ENCODE results near the gene GPATCH2. TPM values are rescaled to one million over a fixed set of nuclear protein-coding genes. Genes with fewer than 3 reads are reported as not detected.
A peak's percentile ranks its signal among the peaks of the same experiment; 100 is the strongest.
"Not testable (repeated sequence)": the region's sequence is repeated elsewhere in the genome, so short reads cannot be mapped to it uniquely, and the experiment has no call there.

GPATCH2 gene
- total RNA-seq, 1 experiment from 2014 or later = 12.4 TPM

GRCh38 chr1:217526636-217527035 is 104.3 kb downstream of the GPATCH2 start:
- peak; percentile 75 for DNase-seq (ENCODE audit: low read depth)

GRCh38 chr1:217525773-217526490 is 105.0 kb downstream of the GPATCH2 start:
- peak; percentile 58 for DNase-seq (ENCODE audit: low read depth)

GRCh38 chr1:217524787-217525520 is 105.9 kb downstream of the GPATCH2 start:
- DNase-seq (ENCODE audit: low read depth) = peak; percentile 40

GRCh38 chr1:217523921-217524320 is 107.0 kb downstream of the GPATCH2 start:
- not testable (repeated sequence) for DNase-seq (ENCODE audit: low read depth)

- no peak for DNase-seq (ENCODE audit: low read depth)
Observed at GRCh38 chr1:217522277-217522676, 108.6 kb downstream of the GPATCH2 start.

- DNase-seq (ENCODE audit: low read depth) = no peak
Observed at GRCh38 chr1:217521317-217521716, 109.6 kb downstream of the GPATCH2 start.

- peak; percentile 74 for DNase-seq (ENCODE audit: low read depth)
Observed at GRCh38 chr1:217506878-217507277, 124.0 kb downstream of the GPATCH2 start.

- DNase-seq (ENCODE audit: low read depth) = no peak
Observed at GRCh38 chr1:217498209-217498608, 132.7 kb downstream of the GPATCH2 start.

GRCh38 chr1:217495249-217495648 is 135.6 kb downstream of the GPATCH2 start:
- DNase-seq (ENCODE audit: low read depth) = no peak

GRCh38 chr1:217494767-217495166 is 136.1 kb downstream of the GPATCH2 start:
- no peak for DNase-seq (ENCODE audit: low read depth)

- DNase-seq (ENCODE audit: low read depth) = no peak
Observed at GRCh38 chr1:217493290-217493689, 137.6 kb downstream of the GPATCH2 start.

- DNase-seq (ENCODE audit: low read depth) = no peak
Observed at GRCh38 chr1:217484871-217485270, 146.0 kb downstream of the GPATCH2 start.

- peak; percentile 93 for DNase-seq (ENCODE audit: low read depth)
Observed at GRCh38 chr1:217482356-217483102, 148.4 kb downstream of the GPATCH2 start.

GRCh38 chr1:217478450-217478849 is 152.4 kb downstream of the GPATCH2 start:
- DNase-seq (ENCODE audit: low read depth) = no peak

- DNase-seq (ENCODE audit: low read depth) = no peak
Observed at GRCh38 chr1:217472915-217473314, 158.0 kb downstream of the GPATCH2 start.

GRCh38 chr1:217471403-217471802 is 159.5 kb downstream of the GPATCH2 start:
- no peak for DNase-seq (ENCODE audit: low read depth)

GRCh38 chr1:217469983-217470382 is 160.9 kb downstream of the GPATCH2 start:
- no peak for DNase-seq (ENCODE audit: low read depth)

GRCh38 chr1:217465102-217465501 is 165.8 kb downstream of the GPATCH2 start:
- no peak for DNase-seq (ENCODE audit: low read depth)

GRCh38 chr1:217462666-217463065 is 168.2 kb downstream of the GPATCH2 start:
- DNase-seq (ENCODE audit: low read depth) = no peak

- no peak for DNase-seq (ENCODE audit: low read depth)
Observed at GRCh38 chr1:217462159-217462558, 168.7 kb downstream of the GPATCH2 start.

- no peak for DNase-seq (ENCODE audit: low read depth)
Observed at GRCh38 chr1:217457016-217457415, 173.9 kb downstream of the GPATCH2 start.

- DNase-seq (ENCODE audit: low read depth) = no peak
Observed at GRCh38 chr1:217456261-217456660, 174.6 kb downstream of the GPATCH2 start.
